Measurements from ENCODE around the gene RFX2. TPM values are rescaled to one million over a fixed set of nuclear protein-coding genes. Genes with fewer than 3 reads are reported as not detected.

The RFX2 gene
- total and polyA plus RNA-seq, 9 of the 15 experiments (the other 6 are each of a cell fraction or from before 2014, with no cell fraction given): 3.6 to 18.7 (median 8.7) TPM

GRCh38 chr19:6056801-6057650 lies 53.3 kb downstream of the RFX2 start (continued):
- TF ChIP-seq PTTG1 (tag; IDR thresholded peaks at IDR 0.05; ENCODE audit: low read depth) (no peak), CEBPB (tag; IDR thresholded peaks at IDR 0.05) (peak; percentile 92), MCM2 (IDR thresholded peaks at IDR 0.05; ENCODE audit: low read depth) (no peak), ZNF184 (CRISPR knock-in tag; IDR thresholded peaks at IDR 0.05) (no peak), PKNOX1 (IDR thresholded peaks at IDR 0.05) (0 out of 2 replicates have a peak, but pooled peaks have one; percentile 16), JUN (IDR thresholded peaks at IDR 0.05; ENCODE audit: borderline replicate concordance, low read depth, low read length) (0 out of 2 replicates have a peak, but pooled peaks have one; percentile 26), JUN (CRISPR knock-in tag; IDR thresholded peaks at IDR 0.05; ENCODE audit: borderline replicate concordance) (no peak), SIX5 (IDR thresholded peaks at IDR 0.05; ENCODE audit: borderline replicate concordance in 1 of 2, insufficient read depth in 1 of 2, low read depth in 1 of 2, low read length in 2 of 2) (no peak), ETV5 (CRISPR knock-in tag; IDR thresholded peaks at IDR 0.05; ENCODE audit: low read depth) (0 out of 2 replicates have a peak, but pooled peaks have one; percentile 43), ID3 (CRISPR knock-in tag; IDR thresholded peaks at IDR 0.05) (no peak), ID3 (tag; IDR thresholded peaks at IDR 0.05) (0 out of 2 replicates have a peak, but pooled peaks have one; percentile 57), USF2 (CRISPR knock-in tag; IDR thresholded peaks at IDR 0.05) (no peak; the same call in 1 of the 2 replicates), E2F6 (IDR thresholded peaks at IDR 0.05; ENCODE audit: borderline replicate concordance in 1 of 2, extremely low read depth in 1 of 2, insufficient read depth in 1 of 2, insufficient read length in 1 of 2, low read depth in 1 of 2, low read length in 1 of 2, poor library complexity in 1 of 2, severe bottlenecking in 1 of 2) (peak; percentile 58 to 73), ZBTB5 (IDR thresholded peaks at IDR 0.05) (no peak), USF1 (CRISPR knock-in tag; IDR thresholded peaks at IDR 0.05) (peak; percentile 84), MAFF (IDR thresholded peaks at IDR 0.05; ENCODE audit: low read length) (0 out of 2 replicates have a peak, but pooled peaks have one; percentile 33), ZNF583 (CRISPR knock-in tag; IDR thresholded peaks at IDR 0.05) (no peak), NRF1 (conservative IDR thresholded peaks at IDR 0.05 in 1 of 2, IDR thresholded peaks at IDR 0.05 in 1 of 2) (0 out of 4 replicates have a peak, but pooled peaks of 1 of the 2 experiments have one; percentile 15), POLR2H (tag; IDR thresholded peaks at IDR 0.05; ENCODE audit: low read depth) (no peak), ADNP (tag; IDR thresholded peaks at IDR 0.05) (no peak)
